ENCODE data around the gene CNNM3.

Gene CNNM3

DNA sequence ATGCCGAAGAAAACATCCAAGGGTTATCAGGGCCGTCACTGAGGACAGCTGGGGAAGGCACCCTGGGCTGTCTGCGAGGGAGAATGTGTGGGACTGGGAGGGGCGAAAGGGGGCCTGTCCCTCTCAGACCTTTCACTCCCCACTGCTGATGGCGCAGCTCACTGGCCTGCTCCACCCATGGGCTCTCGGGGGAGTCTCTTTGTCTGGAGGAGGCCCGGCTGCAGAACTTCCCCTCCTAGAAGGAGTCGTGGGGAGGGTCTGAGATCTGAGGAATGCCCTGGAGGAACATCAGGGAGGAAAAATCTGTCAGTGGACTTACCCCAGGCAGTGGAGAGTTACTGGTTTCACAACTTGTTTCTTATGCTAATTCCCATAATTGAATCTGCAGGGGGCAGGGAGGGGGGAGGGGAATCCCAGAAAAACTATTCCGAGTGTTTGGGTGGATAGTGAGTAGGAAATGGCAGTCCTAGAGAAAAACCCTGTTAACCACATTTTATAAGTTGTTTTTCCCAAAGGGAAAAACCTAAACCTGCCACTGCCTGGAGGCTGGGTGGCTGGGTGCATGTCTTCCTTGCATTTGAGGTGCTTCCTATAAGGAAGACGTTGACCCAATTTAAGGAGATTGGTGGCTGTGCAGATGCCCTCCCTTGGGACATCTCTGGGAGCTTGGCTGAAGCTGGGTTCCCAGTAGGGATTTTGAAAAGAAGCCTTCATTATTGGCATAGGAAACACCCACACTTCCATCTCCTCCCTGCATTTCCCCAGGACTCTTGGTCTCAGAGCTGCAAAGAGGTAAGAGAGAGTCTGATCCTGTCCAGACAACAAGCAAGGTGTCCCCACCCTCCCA lies 65.5 kb downstream of the CNNM3 start:
- no peak for DNase-seq

DNA sequence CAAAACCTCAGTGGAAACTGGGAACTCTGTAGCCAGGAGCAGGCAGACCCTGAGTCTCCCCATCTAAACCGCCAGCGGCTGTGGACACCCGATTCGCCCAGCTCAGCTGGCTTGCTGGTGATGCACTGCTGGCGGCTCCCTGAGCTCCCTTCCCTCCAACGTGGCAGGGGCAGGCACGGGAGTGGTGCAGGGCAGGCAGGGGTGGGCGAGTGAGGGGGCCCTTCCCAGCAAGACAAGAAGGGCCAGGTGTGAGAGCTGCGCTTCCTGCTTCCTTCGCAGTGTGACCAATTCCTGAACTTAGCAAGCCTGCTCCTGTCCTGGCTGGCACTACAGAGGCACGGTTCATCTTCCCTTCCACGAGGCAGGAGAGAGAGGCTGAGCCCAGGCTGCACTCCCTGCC lies 66.2 kb downstream of the CNNM3 start:
- no peak for DNase-seq

DNA sequence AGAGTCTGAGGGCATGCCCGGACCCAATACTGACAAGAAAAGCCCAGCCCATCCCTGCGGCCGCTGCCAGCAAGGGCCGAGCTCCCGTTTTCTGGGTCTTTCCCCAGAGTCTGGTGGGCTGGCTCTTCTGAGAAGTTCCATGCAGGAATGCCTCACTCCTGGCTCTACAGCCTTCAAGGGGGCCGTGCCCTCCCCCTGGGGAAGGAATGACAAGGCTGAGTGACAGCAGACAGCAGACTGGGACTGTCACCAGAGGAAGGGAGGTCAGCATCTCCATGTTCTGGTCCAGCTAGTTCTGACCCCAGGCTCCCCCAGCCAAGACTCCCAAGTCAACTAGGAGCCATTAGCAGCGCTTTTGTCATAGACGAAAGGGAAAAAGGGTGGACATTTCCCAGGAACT lies 66.8 kb downstream of the CNNM3 start:
- no peak for DNase-seq

DNA sequence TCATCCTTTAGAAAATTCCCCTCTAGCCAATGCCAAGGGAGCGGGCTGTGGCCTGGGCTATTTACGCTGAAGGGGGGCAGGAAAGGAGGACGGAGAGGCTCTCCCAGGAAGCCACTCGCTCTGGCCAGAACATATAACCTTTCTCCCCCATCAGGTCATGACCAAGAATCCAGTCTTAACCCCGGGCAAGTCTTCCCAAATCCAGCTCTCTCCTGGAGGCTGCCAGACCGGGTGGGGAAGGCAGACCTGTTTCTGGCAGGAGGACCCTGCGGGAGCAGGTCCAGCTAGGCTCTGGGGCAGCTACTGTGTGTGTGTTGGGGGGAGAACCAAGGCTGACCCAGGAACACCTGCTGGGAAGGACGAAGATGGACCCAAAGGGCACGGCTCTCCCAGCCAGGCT lies 67.2 kb downstream of the CNNM3 start:
- DNase-seq = no peak

All from DMS79 treated with DMSO at 0.1 percent for 48 hours (cell line).